GM21717 (cell line): ENCODE data around the gene MYOF.
"Not testable (repeated sequence)": the region's sequence is repeated elsewhere in the genome, so short reads cannot be mapped to it uniquely, and the experiment has no call there.

Source experiments
- ATAC-seq: cut with Tn5 transposase; IDR thresholded peaks from one replicate; pipeline ENCODE4 v1.9.1; 2021; ENCODE audit warnings: mild to moderate bottlenecking, moderate library complexity; ENCODE audit not compliant: unreplicated experiment

Gene MYOF

GRCh38 chr10:93309062-93309461, 173.1 kb downstream of the MYOF start:
- no peak for ATAC-seq

GRCh38 chr10:93305122-93305521, 177.0 kb downstream of the MYOF start:
- ATAC-seq, result no peak

DNA sequence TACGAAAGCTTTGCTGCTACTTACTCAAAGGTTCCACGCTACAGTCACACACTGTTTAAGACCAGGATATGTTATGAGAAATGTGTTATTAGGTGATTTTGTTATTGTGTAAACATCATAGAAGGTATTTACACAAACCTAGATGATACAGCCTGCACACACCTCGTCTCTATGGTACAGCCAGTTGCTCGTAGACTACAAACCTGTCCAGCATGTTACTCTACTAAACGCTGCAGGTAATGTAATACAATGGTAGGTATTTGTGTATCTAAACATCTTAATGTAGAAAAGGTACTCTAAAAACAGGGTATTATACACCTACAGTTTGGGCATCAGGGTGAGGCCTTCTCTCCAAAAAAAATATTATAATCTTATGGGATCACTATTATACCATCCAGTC, 181.2 kb downstream of the MYOF start:
- ATAC-seq, result no peak

DNA sequence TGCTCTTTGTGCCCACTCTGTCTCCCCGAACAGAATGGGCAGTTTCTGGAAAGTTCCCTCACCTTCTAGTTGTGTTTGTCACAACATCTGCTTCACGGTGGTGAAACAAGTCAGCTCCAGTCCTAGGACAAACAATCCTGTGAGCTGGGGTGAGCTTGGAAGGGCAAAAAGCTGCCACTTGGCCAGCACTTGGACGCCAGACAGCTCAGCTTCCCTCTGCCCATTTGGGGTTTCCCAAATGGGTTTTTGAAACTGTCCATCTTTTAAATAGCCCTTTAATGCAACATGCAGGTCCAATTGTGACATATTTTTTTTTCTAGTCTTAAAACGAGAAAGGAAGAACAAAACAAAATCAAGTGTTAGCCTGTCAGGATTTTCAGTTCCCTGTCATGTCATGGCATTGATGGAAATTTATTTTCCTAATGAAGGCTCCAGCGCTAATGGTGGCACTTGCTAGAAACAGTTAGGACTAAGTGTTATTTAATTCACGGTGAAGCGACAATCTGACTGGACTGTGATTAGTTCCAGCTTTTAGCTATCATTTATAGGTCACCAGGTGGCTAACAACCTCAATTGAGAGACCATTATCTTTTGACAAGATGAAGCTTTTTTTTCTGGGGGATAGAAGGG, 181.7 kb downstream of the MYOF start:
- ATAC-seq, result no peak

- ATAC-seq, result no peak
Measured at GRCh38 chr10:93299606-93300287, 182.4 kb downstream of the MYOF start.

DNA sequence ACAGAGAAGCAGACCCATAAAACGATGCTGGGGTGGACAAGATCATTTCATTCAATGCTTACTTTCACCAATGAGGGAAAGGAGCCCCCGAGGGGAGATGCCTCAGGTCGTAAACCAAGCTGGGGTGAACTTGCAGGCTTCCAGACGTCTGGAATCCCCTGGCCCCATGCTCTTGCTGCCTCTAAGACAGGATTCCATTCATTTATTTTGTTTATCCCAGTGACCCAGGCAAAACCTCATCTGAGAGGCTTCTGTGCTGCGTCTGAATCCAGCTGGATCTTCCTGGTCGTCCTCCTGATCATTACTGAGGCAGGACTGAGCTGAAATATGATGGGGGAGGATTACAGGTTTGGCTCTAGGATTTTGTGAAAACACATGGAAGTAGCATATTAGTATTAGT, 182.9 kb downstream of the MYOF start:
- no peak for ATAC-seq

DNA sequence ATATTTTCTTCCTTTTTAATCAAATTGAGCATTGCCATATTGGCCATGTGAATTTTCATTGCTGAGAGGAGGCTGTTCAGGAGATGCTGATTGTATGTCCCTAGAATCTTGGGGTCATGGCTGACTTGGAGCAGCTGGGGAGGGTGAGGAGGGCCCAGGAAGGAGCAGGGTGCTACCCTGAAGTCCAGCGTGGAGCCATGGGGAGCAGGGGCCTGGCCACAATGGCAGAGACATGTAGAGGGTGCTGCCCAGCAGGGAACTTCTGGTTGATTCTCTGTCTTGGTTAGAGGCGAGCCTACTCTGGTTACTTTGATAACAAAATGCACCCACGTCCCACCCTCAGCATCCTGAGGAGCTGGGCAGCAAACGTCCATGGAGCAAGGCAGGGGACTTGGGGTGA, 186.0 kb downstream of the MYOF start:
- ATAC-seq, result no peak

DNA sequence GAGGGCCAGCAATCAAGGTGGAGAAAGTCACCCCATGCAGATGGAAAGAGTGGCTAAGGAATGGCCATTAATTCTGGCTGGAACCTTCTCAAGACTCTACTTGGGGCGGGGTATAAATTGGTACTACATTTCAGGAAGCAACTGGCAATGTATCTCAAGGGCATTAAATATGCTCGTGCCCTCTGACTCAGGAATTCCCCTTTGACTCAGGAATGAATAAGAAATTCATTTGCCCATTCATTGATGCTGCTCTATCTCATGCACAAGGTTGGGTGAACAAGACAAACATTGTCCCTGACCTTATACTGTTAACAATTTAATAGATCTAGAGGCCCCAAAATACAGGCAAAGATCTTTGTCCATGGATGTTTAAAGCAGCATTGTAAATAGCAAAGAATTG, 188.1 kb downstream of the MYOF start:
- ATAC-seq, result no peak

- no peak for ATAC-seq
Measured at GRCh38 chr10:93290661-93291354, 191.3 kb downstream of the MYOF start.

- no peak for ATAC-seq
Measured at GRCh38 chr10:93288679-93289634, 193.2 kb downstream of the MYOF start.

- ATAC-seq, result no peak
Measured at GRCh38 chr10:93287775-93288174, 194.4 kb downstream of the MYOF start.

DNA sequence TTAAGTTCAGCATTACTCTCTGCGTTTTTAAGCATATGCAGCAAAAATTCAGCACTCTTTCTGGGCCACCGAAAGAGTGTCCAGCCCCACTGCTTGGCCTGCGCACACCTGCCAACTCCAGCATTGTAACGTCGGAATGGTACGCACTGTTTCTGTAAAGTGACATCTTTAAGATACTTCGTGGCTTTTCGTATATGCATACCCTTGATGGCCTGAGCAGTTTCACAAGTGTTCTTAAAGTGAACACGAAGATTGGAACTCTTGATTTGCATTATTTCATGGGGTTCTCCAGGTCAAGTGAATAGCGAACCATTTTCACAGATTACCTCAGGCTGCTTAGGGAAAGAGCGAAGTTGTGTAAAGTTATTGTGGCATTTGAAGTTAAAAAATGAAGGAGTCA, 197.9 kb downstream of the MYOF start:
- ATAC-seq, result not testable (repeated sequence)

GRCh38 chr10:93281367-93281720, 200.8 kb downstream of the MYOF start:
- ATAC-seq, result no peak

DNA sequence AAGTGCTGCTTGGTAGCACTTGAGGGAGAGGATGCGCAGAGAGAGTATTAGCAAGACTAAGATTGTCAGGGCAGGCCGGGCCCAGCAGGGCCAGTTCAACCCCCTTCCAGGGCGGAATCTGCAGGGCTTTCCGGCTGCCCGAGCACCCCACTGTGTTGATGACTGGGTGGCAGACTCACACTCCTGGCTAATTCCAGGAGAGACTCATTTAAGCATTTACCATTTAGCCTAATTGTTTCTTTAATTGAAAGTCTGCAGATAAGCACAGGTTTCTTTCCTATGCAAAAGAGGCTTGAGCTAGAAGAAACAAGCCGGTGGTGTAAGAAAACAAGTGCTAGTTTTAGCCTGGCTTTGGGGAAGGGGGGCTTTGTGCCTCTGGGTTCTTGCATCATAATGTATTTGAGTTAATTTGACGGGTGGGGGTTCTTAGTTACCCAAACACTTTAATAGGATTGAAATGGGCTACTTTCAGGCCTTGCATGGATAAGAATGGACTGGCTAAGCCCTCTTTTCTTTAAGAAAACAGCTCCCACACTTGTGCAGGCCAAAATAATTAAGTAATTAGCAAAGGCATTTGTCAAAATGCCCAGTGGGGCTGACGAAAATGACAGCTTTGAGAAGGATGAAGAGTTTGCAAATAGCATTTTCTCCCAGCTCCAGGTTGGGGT, 201.3 kb downstream of the MYOF start:
- ATAC-seq, result no peak

GRCh38 chr10:93280121-93280698, 201.9 kb downstream of the MYOF start:
- ATAC-seq, result no peak

DNA sequence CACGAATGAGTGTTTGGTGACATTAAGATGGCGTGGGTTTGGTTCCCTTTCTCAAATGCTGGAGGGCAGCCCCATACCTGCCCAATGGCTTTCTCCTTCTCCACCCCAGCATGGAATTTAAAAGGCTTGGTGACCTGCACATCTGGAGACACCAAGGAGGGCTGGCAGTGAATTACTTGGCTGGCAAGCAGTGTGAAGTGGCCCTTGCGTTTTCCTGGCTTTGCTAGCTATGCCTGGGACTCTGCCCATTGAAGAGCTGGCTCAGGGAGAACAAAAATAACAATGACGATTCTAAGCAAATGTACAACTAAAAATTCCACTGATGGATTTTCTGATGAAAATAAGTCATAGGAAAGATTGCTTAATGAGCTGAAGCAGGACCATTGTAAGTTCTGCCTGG, 204.8 kb downstream of the MYOF start:
- ATAC-seq, result no peak

GRCh38 chr10:93274419-93274818, 207.7 kb downstream of the MYOF start:
- ATAC-seq, result no peak

DNA sequence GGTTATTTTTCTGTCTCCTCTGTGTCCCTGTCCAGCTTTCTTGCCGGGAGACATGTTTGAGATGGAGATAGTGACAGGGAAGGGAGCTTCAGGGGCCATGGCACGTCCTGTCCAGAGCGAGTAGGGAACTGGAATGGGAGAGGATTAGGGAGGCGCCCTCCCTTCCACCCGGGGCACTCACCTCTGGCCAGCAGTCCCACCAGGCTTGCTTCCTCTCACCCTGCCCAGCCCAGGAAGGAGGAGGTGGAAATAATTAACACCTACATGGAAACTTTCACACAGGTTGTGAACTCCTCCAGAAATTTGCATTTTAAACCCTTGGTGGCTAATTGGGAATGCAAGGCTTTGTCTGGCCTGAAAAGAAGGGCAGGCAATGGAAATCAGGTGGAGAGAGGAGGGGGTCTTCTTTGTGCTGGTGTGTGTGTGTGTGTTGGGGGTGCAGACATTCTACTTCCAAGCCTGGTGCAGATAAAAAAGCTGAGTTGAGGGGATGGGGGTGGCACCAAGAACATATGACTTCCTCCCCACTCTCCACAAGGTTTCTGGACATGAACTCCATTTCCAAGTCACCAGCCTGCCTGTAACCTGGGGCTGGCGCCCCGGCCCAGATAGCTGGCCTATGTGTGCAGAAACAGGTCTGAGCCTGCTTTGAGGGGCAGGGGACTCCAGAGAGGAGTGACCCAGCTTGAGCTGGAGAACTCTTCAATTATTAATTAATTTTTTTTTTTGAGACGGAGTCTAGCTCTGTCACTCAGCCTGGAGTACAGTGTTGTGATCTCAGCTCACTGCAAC, 209.1 kb downstream of the MYOF start:
- ATAC-seq, result no peak

DNA sequence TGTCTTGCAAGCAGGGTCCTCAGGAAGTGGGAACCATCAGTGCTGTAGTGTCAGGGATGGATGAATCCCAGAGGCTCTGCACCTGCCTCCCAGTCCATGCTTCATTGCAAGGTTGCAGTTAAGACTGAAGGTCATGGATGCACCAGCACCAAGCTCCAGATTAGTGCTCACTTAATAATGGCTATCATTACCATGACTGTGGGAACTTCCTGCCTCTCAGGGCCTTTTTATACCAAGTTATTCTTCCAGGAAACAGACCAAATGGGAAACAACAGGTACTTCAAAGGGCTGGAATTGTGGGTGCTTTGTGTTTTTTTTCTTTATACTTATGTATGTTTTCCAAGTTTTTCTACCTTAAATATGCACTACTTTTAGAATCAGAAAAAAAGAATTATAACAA, 210.8 kb downstream of the MYOF start:
- ATAC-seq, result no peak

- no peak for ATAC-seq
Measured at GRCh38 chr10:93269281-93269680, 212.9 kb downstream of the MYOF start.
